Activated T-helper 17 cell treated with anti-CD3 and anti-CD28 coated beads, Interleukin-2, amount 50 U/mL, for 72 hours (primary cell): Measurements from ENCODE around the gene CDKN1A. TPM values are rescaled to one million over a fixed set of nuclear protein-coding genes. Genes with fewer than 3 reads are reported as not detected.

Experiments used
- ATAC-seq: fragments of 150-1000 bp; cut with Tn5 transposase; replicated peaks from 2 replicates; pipeline ENCODE4 v1.10.0; 2021; ENCODE audit warnings: mild to moderate bottlenecking, moderate library complexity
- H3K27ac Mint-ChIP-seq: one replicate; pipeline ENCODE4 v1.8.0; 2022; ENCODE audit warnings: mixed read lengths
- H3K27me3 Mint-ChIP-seq: one replicate; pipeline ENCODE4 v1.8.0; 2022; ENCODE audit warnings: mixed read lengths
- H3K36me3 Mint-ChIP-seq: one replicate; pipeline ENCODE4 v1.8.0; 2022; ENCODE audit warnings: low read depth, mild to moderate bottlenecking, mixed read lengths
- H3K4me1 Mint-ChIP-seq: one replicate; pipeline ENCODE4 v1.8.0; 2022; ENCODE audit warnings: mixed read lengths
- H3K4me3 Mint-ChIP-seq: one replicate; pipeline ENCODE4 v1.8.0; 2022; ENCODE audit warnings: mild to moderate bottlenecking, mixed read lengths
- H3K9me3 Mint-ChIP-seq: one replicate; pipeline ENCODE4 v1.8.0; 2022; ENCODE audit warnings: mixed read lengths
- total RNA-seq, 2 donors: library from RNA; stranded (reverse); gene quantifications; one replicate each; pipeline ENCODE4 v1.2.3, GENCODE V29; 2022

Gene CDKN1A
- total RNA-seq, 2 donors from 2014 or later = 149 to 164 TPM

- peaks cover 54% of the 10 kb centered on the region for H3K36me3 Mint-ChIP-seq
- no peaks in the 10 kb centered on the region for H3K27me3 Mint-ChIP-seq
- ATAC-seq = peak; percentile 7
- H3K9me3 Mint-ChIP-seq = no peaks in the 10 kb centered on the region
- peak overlapping the region; percentile 94 for H3K27ac Mint-ChIP-seq
- peaks cover 20% of the 10 kb centered on the region for H3K4me1 Mint-ChIP-seq
- H3K4me3 Mint-ChIP-seq = peak overlapping the region; percentile 94
These were observed 594 bp upstream of the CDKN1A start for GRCh38 chr6:36677753-36678487.

- no peaks in the 10 kb centered on the region for H3K9me3 Mint-ChIP-seq
- H3K4me1 Mint-ChIP-seq = peaks cover 26% of the 10 kb centered on the region
- H3K4me3 Mint-ChIP-seq = peak overlapping the region; percentile 94
- H3K36me3 Mint-ChIP-seq = peaks cover 67% of the 10 kb centered on the region
- H3K27ac Mint-ChIP-seq = peak overlapping the region; percentile 94
- no peaks in the 10 kb centered on the region for H3K27me3 Mint-ChIP-seq
- ATAC-seq = no peak
These were observed 724 bp downstream of the CDKN1A start for GRCh38 chr6:36679043-36679833.

- H3K27me3 Mint-ChIP-seq = no peaks in the 10 kb centered on the region
- peak overlapping the region; percentile 75 for H3K27ac Mint-ChIP-seq
- H3K36me3 Mint-ChIP-seq = peaks cover 94% of the 10 kb centered on the region
- peak; percentile 31 for ATAC-seq
- H3K4me3 Mint-ChIP-seq = peak overlapping the region; percentile 94
- peaks cover 12% of the 10 kb centered on the region for H3K4me1 Mint-ChIP-seq
- H3K9me3 Mint-ChIP-seq = no peaks in the 10 kb centered on the region
These were observed 4.0 kb downstream of the CDKN1A start for GRCh38 chr6:36682328-36683144.

GRCh38 chr6:36683145-36683655 is 4.7 kb downstream of the CDKN1A start:
- Mint-ChIP-seq H3K27me3 (no peaks in the 10 kb centered on the region), H3K4me3 (peak overlapping the region; percentile 94), H3K27ac (peak overlapping the region; percentile 30), H3K36me3 (peaks cover 90% of the 10 kb centered on the region), H3K4me1 (peaks cover 11% of the 10 kb centered on the region), H3K9me3 (no peaks in the 10 kb centered on the region)
- no peak for ATAC-seq

- Mint-ChIP-seq H3K4me3 (peak overlapping the region; percentile 94), H3K27ac (peak overlapping the region; percentile 30), H3K4me1 (peaks cover 11% of the 10 kb centered on the region), H3K36me3 (peaks cover 84% of the 10 kb centered on the region), H3K9me3 (no peaks in the 10 kb centered on the region), H3K27me3 (no peaks in the 10 kb centered on the region)
- ATAC-seq = no peak
These were observed 5.3 kb downstream of the CDKN1A start for GRCh38 chr6:36683656-36684446.

- Mint-ChIP-seq H3K4me1 (peaks cover 11% of the 10 kb centered on the region), H3K4me3 (no peak overlapping the region), H3K36me3 (peaks cover 79% of the 10 kb centered on the region)
These were observed 5.9 kb downstream of the CDKN1A start for GRCh38 chr6:36684447-36684812.

GRCh38 chr6:36685166-36685924 is 6.8 kb downstream of the CDKN1A start:
- Mint-ChIP-seq H3K27me3 (no peaks in the 10 kb centered on the region), H3K36me3 (peaks cover 73% of the 10 kb centered on the region), H3K4me1 (peaks cover 11% of the 10 kb centered on the region), H3K4me3 (no peak overlapping the region), H3K27ac (no peak overlapping the region), H3K9me3 (no peaks in the 10 kb centered on the region)
- no peak for ATAC-seq

More at GRCh38 chr6:36684447-36684812, 5.9 kb downstream of the CDKN1A start:
- H3K27ac Mint-ChIP-seq = no peak overlapping the region
- H3K27me3 Mint-ChIP-seq = no peaks in the 10 kb centered on the region
- ATAC-seq = no peak
- H3K9me3 Mint-ChIP-seq = no peaks in the 10 kb centered on the region

GRCh38 chr6:36685926-36686667 is 7.6 kb downstream of the CDKN1A start:
- Mint-ChIP-seq H3K27me3 (no peaks in the 10 kb centered on the region), H3K36me3 (peaks cover 66% of the 10 kb centered on the region), H3K27ac (no peak overlapping the region), H3K9me3 (no peaks in the 10 kb centered on the region), H3K4me1 (peaks cover 11% of the 10 kb centered on the region), H3K4me3 (no peak overlapping the region)
- ATAC-seq = no peak

- Mint-ChIP-seq H3K27ac (no peak overlapping the region), H3K4me3 (no peak overlapping the region), H3K9me3 (no peaks in the 10 kb centered on the region), H3K27me3 (no peaks in the 10 kb centered on the region), H3K36me3 (peaks cover 58% of the 10 kb centered on the region), H3K4me1 (peaks cover 18% of the 10 kb centered on the region)
- ATAC-seq = no peak
These were observed 8.4 kb downstream of the CDKN1A start for GRCh38 chr6:36686668-36687513.

GRCh38 chr6:36688063-36688738 is 9.7 kb downstream of the CDKN1A start:
- peaks cover 19% of the 10 kb centered on the region for H3K4me1 Mint-ChIP-seq
- ATAC-seq = no peak
- no peaks in the 10 kb centered on the region for H3K27me3 Mint-ChIP-seq
- no peaks in the 10 kb centered on the region for H3K9me3 Mint-ChIP-seq
- peaks cover 45% of the 10 kb centered on the region for H3K36me3 Mint-ChIP-seq
- no peak overlapping the region for H3K27ac Mint-ChIP-seq
- H3K4me3 Mint-ChIP-seq = no peak overlapping the region

- H3K27ac Mint-ChIP-seq = no peak overlapping the region
- H3K4me1 Mint-ChIP-seq = peaks cover 18% of the 10 kb centered on the region
- no peaks in the 10 kb centered on the region for H3K27me3 Mint-ChIP-seq
- H3K36me3 Mint-ChIP-seq = peaks cover 40% of the 10 kb centered on the region
- no peak for ATAC-seq
- H3K9me3 Mint-ChIP-seq = no peaks in the 10 kb centered on the region
- H3K4me3 Mint-ChIP-seq = no peak overlapping the region
These were observed 10.2 kb downstream of the CDKN1A start for GRCh38 chr6:36688739-36689075.

GRCh38 chr6:36691011-36691410 is 12.5 kb downstream of the CDKN1A start:
- ATAC-seq = peak; percentile 45
- peaks cover 28% of the 10 kb centered on the region for H3K4me1 Mint-ChIP-seq

More at GRCh38 chr6:36691011-36691410, 12.5 kb downstream of the CDKN1A start:
- H3K9me3 Mint-ChIP-seq = no peaks in the 10 kb centered on the region
- H3K27ac Mint-ChIP-seq = peak overlapping the region; percentile 72
- peaks cover 17% of the 10 kb centered on the region for H3K36me3 Mint-ChIP-seq
- H3K27me3 Mint-ChIP-seq = no peaks in the 10 kb centered on the region
- H3K4me3 Mint-ChIP-seq = peak overlapping the region; percentile 25
